GM12892 (cell line): ENCODE data around the gene ARSD.

Source experiments
- POLR2A ChIP-seq: IDR thresholded peaks from 2 replicates; pipeline ENCODE4 v1.6.1; 2011; ENCODE audit warnings: low read depth, low read length, control low read depth
- POLR2AphosphoS5 ChIP-seq: IDR thresholded peaks from 2 replicates; pipeline ENCODE4 v1.6.1; 2011; ENCODE audit warnings: low read depth, low read length, control low read depth
- TAF1 ChIP-seq: IDR thresholded peaks from 2 replicates; pipeline ENCODE4 v1.6.1; 2011; ENCODE audit warnings: low read depth, mild to moderate bottlenecking, control low read depth, low read length, borderline replicate concordance

DNA sequence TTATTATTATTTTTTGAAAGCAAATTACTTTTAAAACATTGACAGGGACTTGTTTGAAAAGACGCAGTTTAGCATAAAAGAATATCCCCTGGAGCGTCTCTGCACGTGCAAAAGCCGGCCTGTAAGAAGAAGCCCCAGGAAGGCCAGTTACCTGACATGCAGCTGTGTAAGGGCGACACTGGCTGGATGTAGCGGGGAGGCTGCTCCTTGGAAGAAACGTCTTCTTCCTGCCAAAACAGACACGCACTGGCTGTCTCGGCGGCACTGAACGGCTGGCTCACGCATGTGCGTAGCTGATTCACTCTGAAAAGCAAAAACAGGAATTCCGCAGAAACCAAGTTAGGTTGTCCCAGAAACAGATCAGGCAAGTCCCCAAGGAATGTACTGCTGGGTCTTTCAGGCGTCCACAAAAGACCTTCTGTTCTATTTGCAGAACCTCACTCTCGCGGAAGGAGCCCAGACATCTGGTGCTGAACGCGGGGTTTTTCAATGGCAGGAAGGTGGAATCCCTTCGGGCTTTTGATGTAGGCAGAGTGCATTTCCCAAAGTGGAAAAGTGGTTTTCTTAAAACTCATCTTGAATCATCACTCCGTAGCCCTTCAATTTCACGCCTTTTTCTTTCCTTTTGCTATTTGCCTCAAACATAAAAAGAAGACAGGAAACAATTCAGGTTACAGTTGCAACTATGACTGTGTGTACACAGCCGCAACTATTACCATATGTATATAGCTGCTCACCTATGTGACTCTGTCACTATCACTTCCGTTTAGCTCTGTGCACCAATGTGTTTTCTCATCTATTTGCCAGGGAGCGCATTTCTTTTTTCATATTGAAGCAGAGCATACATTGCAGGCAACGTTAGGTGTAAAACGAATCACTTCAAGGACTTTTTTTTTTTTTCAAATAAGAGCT lies 39.1 kb upstream of the ARSD start:
- TF ChIP-seq POLR2A (no peak), POLR2AphosphoS5 (no peak), TAF1 (no peak)
